Measurements from ENCODE around the gene OLA1. TPM values are rescaled to one million over a fixed set of nuclear protein-coding genes. Genes with fewer than 3 reads are reported as not detected.

OLA1 gene
- total RNA-seq, 1 donor from 2014 or later: 65.7 TPM

DNA sequence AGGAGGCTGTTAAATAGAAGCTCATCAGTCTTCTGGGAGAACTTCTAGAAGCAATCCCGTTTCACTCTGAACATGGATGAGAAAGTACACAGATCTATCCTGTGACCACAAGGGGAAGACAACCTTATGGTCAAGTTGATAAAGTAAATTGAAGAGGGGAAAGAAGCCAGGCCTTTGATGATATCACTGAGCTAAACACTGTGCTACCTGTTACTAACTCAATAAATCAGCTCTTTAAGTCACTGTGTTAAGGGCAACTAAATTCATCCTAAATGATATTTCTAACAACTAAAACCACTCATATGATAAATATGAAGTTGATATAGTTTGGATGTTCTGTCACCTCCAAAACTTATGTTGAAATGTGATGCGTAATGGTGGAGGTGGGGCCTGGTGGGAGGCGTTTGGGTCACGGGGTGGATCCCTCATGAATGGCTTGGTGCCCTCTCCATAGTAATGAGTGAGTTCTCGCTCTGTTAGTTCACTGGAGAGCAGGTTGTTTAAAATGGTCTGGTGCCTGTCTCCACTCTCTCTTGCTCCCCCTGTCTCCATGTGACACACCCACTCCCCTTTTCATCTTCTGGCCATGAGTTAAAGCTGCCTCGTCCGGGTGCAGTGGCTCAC, 23.6 kb downstream of the OLA1 start:
- no peak for DNase-seq
- intact Hi-C loops (cut with micrococcal nuclease): no loop called here
- H3K36me3 ChIP-seq: peaks cover 18% of the 10 kb centered on the region
- TF ChIP-seq, protein P1, sequence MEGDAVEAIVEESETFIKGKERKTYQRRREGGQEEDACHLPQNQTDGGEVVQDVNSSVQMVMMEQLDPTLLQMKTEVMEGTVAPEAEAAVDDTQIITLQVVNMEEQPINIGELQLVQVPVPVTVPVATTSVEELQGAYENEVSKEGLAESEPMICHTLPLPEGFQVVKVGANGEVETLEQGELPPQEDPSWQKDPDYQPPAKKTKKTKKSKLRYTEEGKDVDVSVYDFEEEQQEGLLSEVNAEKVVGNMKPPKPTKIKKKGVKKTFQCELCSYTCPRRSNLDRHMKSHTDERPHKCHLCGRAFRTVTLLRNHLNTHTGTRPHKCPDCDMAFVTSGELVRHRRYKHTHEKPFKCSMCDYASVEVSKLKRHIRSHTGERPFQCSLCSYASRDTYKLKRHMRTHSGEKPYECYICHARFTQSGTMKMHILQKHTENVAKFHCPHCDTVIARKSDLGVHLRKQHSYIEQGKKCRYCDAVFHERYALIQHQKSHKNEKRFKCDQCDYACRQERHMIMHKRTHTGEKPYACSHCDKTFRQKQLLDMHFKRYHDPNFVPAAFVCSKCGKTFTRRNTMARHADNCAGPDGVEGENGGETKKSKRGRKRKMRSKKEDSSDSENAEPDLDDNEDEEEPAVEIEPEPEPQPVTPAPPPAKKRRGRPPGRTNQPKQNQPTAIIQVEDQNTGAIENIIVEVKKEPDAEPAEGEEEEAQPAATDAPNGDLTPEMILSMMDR (IDR thresholded peaks at IDR 0.05; ENCODE audit: borderline replicate concordance): no peak
- H3K4me1 ChIP-seq: peaks cover 4% of the 10 kb centered on the region
- H3K27ac ChIP-seq (replicated peaks): no peak overlapping the region
- no peak overlapping the region for H3K4me3 ChIP-seq
- H3K27me3 ChIP-seq (ENCODE audit: low read depth): no peaks in the 10 kb centered on the region
- no peaks in the 10 kb centered on the region for H3K9me3 ChIP-seq (replicated peaks)

DNA sequence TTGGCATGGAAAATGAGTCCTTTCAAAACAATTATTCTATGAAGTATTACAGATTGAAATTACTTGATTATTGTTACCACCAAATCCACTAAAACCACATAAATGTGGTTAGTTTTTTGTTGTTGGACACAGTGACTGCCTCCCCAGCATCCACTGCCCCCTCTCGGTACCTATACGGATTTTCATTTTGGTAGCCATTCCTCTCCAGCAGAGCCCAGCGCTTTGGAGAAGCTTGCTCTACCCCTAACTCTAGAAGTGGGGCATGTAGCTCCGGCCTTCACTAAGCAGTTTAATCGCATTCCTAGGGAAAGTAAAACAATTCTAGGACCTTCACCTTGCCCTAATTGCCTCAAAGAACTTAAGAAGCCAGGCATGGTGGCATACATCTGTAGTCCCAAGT, 24.2 kb downstream of the OLA1 start:
- no peak overlapping the region for H3K4me3 ChIP-seq
- intact Hi-C loops (cut with micrococcal nuclease): no loop called here
- TF ChIP-seq, protein P1 (IDR thresholded peaks at IDR 0.05; ENCODE audit: borderline replicate concordance): no peak
- no peaks in the 10 kb centered on the region for H3K9me3 ChIP-seq (replicated peaks)
- H3K4me1 ChIP-seq: peaks cover 4% of the 10 kb centered on the region
- no peak for DNase-seq
- H3K27ac ChIP-seq (replicated peaks): no peak overlapping the region
- H3K27me3 ChIP-seq (ENCODE audit: low read depth): no peaks in the 10 kb centered on the region
- peaks cover 17% of the 10 kb centered on the region for H3K36me3 ChIP-seq

DNA sequence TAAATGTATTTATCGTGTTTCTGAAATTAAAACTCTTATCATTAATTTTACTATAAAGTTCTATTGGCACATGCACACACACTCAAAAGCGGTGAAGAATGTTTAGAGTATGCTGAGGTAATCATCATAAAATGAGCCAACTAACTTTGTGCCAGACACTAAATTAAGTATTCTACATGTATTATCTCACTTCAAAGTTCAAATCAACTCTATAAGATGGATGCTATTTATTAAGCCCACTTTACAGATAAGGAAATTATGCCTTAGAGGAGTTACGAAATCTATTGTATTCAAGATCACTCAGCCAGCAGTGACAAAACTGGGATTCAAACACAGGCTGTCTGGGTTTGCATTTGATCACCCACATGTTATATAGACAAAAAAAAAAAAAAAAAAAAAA, 24.9 kb downstream of the OLA1 start:
- H3K9me3 ChIP-seq (replicated peaks): no peaks in the 10 kb centered on the region
- DNase-seq: no peak
- peaks cover 4% of the 10 kb centered on the region for H3K4me1 ChIP-seq
- intact Hi-C loops (cut with micrococcal nuclease): no loop called here
- no peak overlapping the region for H3K27ac ChIP-seq (replicated peaks)
- H3K4me3 ChIP-seq: no peak overlapping the region
- no peaks in the 10 kb centered on the region for H3K27me3 ChIP-seq (ENCODE audit: low read depth)
- peaks cover 10% of the 10 kb centered on the region for H3K36me3 ChIP-seq
- TF ChIP-seq, protein P1 (IDR thresholded peaks at IDR 0.05; ENCODE audit: borderline replicate concordance): no peak

DNA sequence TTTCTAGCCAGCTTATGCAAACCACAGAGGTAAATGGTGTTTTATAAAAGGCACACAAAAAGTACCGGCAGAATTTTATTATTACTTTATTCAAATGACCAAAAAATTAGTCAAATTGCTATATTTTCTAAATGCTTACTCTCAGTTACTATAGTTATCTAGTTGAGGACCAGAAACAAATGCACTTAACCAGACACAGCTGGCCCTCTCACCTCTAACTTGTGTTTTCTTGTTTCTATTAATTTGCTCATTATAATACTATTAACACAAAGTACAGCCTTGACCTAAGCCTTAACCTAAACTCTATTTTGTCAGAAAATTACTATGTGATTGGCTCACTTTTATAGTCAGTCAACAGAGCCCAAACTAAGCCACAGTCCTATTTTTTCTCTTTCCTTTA, 26.2 kb downstream of the OLA1 start:
- no peak overlapping the region for H3K4me3 ChIP-seq
- peaks cover 8% of the 10 kb centered on the region for H3K36me3 ChIP-seq
- intact Hi-C loops (cut with micrococcal nuclease): no loop called here
- no peak for DNase-seq
- no peak overlapping the region for H3K27ac ChIP-seq (replicated peaks)
- TF ChIP-seq, protein P1 (IDR thresholded peaks at IDR 0.05; ENCODE audit: borderline replicate concordance): no peak
- H3K9me3 ChIP-seq (replicated peaks): no peaks in the 10 kb centered on the region
- no peaks in the 10 kb centered on the region for H3K27me3 ChIP-seq (ENCODE audit: low read depth)
- peaks cover 4% of the 10 kb centered on the region for H3K4me1 ChIP-seq

DNA sequence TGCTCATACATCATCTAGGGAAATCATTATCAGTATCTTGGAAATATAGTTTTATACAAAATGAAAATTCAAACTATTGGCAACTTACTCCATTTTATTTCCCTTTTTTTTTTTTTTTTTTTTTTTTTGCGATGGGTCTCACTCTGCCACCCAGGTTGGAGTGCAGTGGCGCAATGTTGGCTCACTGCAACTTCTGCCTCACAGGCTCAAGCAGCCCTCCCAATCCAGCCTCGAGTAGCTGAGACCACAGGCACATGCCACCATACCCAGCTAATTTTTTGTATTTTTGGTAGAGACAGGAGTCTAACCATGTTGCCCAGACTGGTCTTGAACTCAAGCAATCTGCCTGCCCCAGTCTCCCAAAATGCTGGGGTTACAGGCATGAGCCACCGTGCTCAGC, 29.0 kb downstream of the OLA1 start:
- Histone ChIP-seq H3K9me3 (replicated peaks) (no peaks in the 10 kb centered on the region), H3K36me3 (no peaks in the 10 kb centered on the region), H3K4me1 (peaks cover 7% of the 10 kb centered on the region), H3K4me3 (no peak overlapping the region), H3K27ac (replicated peaks) (no peak overlapping the region), H3K27me3 (ENCODE audit: low read depth) (no peaks in the 10 kb centered on the region)
- TF ChIP-seq, protein P1 (IDR thresholded peaks at IDR 0.05; ENCODE audit: borderline replicate concordance): no peak
- no peak for DNase-seq
- intact Hi-C loops (cut with micrococcal nuclease): no loop called here
